Medulla oblongata (tissue), 1 donor: Measurements from ENCODE around the gene APOL4.
"Not testable (repeated sequence)": the region's sequence is repeated elsewhere in the genome, so short reads cannot be mapped to it uniquely, and the experiment has no call there.

Experiments
- DNase-seq: peaks from one replicate; pipeline ENCODE4 v3.0.0-alpha.2; 2015; ENCODE audit errors: extremely low spot score

The APOL4 gene

DNA sequence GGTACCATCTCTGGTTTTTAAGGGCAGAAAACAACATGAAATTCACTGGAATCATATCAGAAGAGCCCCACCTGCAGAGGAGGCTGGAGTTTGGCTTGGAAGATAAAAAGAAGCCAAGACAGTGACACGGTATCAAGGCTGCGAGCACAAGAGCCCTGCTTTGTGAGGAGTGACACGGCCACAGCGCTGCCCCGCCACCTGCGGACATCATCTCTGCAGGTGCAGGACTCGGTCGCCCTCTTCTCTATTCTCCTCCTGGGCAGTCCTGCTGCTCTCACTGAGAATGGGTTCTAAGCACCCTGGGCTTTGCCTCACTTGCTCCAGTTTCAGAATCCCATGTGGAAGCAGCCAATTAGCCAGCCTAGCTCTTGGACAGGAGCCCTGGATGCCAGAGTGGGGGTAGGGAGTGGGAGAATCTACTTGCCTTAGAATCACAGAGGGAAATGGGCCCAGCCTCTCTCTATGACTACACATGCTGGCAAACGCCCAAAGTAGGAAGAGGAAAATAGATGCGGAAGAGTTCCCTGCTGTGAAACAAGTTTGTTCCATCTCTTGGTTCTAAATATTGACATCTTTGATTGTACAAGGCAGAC is 17.1 kb downstream of the APOL4 start:
- DNase-seq, result peak; percentile 77

DNA sequence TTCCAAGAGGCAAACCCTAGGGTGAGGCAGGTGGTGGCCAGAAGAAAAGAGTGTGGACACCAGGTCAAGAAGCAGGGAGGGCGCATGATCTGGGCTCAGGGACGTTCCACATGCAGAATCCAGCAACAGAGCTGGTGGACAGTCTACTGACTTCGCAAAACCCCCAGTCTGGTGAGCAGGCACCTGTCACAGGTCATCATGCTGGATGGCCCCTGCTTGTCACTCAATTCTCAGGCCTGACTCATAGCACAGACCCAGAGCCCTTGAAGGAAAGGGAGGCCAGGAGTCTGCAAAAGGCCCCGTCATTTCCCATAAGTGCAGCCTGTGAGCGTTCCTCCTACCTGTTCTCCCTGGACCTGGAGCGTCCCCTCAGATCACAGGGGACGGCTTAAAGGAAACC is 18.2 kb downstream of the APOL4 start:
- DNase-seq, result no peak

DNA sequence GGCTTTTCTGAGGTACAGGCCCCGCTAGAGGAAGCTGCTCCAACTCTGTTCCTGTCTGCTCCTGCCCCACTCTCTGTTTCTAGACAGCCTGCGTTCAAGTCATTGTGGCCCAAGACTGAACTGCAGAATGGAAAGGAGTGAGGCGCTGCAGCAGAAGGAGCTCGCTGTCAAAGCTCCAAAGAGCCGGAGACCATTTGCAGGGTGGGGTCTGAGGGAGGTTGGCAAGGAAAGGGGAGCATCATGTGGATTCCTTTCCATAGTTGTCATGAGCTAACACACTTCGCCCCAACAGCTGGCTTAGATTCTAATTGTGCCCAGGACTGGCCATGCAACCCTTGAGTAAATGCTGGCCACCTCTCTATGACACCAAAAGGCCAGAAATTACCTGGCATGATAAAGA is 18.8 kb downstream of the APOL4 start:
- no peak for DNase-seq

DNA sequence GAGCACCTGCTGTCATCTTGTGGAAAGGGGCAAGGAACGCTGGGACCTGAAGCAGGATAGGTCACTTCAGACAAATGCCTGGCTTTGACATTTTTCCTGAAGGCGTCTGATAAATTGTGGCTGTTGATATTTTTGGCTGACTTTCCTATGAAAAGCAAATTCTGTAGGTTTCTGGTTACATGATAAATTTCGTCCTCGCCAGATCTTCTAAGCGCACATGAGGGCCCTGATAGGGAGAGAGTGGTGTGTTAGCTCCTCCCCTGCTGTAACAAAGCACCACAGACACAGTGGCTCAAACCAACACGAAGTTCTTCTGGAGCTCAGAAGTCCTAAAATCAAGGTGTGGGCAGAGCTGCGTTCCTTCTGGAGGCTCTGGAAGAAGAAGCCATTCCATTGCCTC is 19.6 kb downstream of the APOL4 start:
- DNase-seq, result no peak

DNA sequence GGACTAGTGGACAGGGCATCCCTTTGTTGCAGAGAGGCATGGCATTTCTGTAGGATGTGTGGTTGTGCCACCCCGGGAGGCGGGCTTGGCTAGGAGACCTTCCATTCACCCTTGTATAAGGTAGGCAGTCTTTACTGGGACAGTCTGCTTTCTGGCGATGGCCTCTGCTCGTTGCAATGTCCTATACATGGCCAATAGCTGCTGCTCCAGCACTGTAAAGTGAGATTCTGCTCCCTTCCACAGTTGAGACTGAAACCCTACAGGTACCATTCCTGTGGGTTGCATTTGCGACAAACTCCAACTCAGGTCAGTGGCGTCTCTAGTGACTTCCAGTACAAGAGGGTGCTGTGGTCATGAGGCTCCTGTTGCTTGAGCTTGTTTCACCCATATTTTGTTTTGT is 20.7 kb downstream of the APOL4 start:
- DNase-seq, result no peak

DNA sequence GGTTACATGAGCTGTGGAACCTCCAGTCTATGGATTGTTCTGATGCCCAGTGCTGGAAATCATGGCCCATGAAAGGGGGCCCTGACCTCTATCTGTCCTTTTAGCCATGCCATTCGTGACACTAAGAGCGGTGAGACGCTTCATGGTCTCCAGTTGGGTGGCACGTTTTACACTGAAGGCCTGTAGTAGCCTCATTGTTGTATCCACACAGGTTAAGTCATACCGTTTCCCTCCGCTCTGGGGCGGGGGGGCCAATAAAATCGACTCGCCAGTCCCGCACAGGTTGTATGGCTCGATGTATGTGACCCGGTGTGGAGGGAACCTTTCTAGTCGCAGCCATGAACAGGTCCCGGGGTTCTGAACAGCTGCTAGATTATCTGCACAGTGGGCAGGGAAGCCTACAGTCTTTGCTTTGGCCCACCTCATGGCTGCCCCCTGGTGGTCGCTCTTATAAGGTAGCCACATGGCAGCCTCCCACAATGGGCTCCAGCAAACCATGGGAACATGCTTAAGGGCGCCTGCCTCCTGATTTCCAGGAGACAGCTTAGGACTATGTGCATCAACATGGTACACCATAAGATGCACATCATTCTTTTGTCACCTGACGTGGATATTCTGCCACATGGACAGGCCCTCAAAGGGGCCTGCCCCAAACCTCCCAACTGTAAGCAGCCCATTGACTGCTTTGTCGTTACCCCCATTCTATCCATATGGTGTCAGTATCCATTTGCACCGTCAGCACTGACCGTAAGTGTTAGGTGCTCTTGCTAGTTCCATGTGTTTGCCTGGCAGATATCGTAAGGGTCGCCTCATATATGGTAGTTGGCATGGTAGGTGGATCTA is 21.4 kb downstream of the APOL4 start:
- peak; percentile 83 for DNase-seq

DNA sequence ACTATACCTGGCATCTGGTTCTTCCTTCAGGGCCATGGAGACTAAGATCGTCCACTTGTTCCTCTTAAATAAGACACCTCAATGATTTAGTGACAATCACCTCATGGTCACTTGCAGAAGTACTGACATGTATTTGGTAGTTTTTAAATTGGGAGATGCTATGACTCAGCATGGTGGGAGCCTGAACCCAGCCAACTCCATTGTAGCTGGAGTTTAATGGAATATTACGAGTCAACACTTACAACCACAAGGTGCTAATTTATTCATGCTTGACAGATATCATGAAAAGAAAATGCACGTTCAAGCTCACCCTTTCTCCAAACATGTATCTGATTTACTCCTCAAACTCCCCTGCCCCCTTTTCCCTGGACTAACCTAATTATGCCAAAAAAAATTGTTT is 24.4 kb downstream of the APOL4 start:
- no peak for DNase-seq

DNA sequence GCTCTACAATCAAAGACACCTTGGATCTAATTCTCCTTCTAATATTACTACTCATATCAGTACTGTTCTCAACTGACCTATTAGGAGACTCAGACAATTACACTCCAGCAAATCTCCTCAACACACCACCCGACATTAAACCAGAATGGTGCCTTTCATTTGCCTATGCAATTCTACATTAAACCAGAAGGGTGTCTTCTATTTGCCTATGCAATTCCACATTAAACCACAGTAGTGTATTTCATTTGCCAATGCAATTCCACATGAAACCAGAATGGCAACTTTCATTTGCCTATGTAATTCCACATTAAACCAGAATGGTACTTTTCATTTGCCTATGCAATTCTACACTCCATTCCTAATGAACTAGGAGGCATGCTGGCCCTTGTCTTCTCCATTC is 25.7 kb downstream of the APOL4 start:
- no peak for DNase-seq

DNA sequence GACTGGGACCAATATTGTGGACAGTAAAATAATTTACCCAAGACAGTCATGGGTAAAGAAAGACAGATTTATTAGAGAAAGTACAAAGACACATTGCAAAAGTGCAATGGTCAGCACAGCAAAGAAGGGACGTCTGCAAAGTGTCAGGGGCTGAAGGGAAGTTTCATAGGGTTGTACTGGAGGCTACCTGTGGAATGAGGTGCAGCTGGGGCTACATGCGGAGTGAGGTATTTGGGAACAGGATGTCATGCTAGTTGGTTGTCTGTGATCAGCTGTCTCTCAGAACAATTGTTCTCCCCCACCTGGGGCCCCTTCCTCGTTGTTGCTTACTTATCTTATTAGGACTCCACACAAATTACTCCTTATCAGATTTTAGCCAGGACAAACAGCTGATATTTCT is 29.7 kb downstream of the APOL4 start:
- no peak for DNase-seq

DNA sequence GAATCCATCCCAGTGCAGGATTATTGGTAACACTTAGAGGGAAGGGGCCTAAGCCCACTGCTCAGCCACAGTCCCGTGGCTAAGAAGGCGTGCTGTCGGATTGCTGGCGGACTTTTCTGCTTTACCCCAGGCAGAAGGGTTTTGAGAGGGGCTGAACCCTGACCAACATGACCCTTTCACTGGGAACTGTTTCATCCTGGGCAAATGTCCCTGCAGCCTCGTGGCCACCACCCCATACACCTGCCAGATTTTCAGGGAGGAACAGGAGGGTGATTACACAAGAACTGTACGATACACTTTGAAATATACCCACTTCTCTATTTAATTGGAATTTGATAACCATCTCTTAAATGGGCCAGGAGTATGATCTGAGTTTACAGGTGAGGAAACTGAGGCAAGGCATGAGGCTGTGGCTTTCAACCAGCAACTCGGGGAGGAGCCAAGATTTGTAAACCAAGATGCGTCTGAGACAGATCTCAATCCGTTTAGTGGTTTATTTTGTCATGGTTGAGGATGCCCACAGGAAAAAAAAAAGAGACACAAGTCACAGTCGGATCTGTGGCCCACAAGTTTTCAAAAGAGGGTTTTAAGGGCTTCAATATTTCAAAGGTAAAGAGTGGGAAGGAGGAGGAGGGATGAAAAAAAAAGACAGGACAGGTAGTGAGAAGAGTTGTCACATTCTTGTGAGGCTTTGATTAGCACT is 34.9 kb downstream of the APOL4 start:
- no peak for DNase-seq

DNA sequence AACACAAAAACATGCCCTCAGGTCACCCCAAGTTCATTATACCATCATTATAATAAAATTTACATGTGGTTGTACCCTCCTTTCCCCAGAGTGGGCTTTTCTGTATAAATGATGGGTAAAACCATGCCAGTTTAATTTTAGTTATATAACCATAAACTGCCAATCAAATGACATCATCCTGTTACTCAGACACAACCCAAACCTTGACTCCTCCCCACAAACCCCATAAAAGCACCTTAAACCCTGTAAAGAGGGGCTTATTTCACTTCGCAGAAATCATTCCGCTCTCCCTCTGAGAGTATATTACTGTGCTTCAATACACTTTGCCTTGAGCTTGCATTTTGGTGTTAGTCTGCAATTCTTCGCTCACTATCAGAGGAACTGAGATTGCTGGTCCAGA is 35.5 kb downstream of the APOL4 start:
- no peak for DNase-seq

DNA sequence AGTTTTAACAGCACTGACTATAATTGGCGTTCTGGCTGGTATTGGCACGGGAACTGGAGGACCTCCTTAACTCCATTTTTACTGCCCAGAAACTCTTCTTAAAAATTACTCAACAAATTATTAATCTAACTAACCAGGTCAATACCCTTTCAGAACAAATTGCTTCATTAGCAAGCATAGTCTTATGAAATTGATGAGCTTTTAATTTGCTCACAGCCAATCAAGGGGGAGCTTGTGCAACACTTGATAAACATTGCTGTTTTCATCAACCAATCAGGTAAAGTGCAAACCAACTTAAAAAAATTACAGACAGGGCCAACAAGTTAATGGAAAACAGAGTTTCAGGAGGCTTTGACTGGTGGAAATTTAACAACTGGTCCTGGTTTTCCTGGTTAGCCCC is 36.5 kb downstream of the APOL4 start:
- DNase-seq, result no peak

DNA sequence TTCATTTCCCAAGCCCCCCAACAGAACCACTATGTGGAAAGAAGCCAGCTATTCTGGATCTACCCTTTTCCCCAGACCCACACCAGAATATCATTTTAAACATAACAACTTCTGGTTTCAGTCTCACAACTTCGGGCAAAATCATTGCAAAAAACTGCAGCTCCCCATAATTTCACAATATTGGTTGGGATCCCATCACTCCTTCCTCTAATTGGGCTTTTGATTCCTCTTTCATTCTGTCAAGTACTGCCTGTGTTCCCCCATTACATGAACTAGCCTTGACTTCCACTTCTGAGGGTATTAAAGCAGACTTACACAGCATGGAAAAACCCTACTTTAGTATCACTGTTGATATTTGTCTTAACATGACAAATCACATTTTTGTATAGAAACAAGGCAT is 37.0 kb downstream of the APOL4 start:
- DNase-seq, result peak; percentile 75

DNA sequence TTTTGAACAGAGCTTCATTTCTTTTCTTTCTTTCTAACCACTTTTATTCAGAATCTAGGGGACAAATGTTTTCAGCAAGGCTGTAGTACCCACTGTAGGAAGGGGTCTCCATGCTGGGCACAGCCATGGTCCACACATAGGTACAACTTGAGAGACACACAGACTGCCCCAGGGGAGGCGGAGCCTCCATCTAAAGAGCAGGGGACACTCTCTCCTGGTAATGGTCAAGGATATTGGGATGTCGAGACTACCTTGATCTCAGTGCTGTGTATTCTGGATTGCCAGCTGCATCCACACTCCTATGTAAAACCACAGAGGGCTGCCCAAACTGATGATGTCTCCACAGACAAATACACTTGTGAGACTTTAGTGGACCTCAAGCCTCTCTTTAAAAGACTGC is 38.1 kb downstream of the APOL4 start:
- no peak for DNase-seq

DNA sequence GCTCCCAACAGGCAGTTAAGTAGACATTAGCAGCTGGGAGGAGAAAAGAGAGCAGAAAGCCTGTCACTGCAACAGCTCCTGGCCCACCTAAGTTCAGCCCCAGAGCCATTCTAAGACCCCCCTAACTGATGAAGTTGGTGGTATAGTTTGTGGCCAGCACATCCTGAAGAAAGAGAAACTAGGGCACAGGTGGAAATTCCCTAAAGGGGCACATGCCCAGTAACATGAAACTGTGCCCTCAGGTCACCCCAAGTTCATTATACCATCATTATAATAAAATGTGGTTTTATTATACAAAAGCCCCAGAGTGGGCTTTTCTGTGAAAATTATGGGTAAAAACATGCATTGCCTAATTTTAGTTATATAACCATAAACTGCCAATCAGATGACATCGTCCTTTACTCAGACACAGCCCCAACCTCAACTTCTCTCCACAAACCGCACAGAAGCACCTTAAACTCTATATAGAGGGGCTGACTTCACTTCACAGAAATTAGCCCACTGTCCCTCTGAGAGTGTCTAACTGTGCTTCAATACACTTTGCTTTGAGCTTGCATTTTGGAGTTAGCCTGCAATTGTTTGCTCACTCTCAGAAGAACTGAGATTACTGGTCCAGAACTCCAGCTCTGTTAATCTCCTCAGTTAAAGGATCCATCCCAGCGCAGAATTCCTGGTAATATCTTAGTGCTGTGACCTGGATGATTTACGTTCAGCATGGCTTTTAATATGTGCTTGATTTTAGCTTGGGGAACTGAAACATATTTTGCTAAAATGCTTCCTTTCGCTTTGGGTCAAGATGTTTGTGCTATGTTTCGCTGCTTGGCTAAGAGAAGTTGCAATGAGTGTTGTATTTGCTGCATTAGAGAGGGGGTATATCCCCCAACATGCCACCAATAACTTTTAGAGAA is 39.2 kb downstream of the APOL4 start:
- no peak for DNase-seq

DNA sequence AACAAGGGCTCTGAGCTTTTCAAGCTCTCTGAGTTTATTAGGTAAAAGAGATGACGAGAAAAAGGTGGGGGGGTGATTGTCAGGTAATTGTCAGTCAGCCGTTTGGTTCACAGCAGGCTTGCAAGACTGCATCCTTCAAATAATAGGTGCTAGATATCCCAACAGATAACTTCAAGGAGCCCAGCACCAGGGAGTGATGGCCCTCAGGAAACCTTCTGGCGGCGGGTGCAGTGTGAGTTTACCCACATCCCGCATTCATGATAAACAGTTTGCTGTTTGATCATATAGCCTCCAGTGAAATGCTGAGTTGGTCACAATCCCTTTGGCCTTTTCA is 39.8 kb downstream of the APOL4 start:
- DNase-seq, result not testable (repeated sequence)

DNA sequence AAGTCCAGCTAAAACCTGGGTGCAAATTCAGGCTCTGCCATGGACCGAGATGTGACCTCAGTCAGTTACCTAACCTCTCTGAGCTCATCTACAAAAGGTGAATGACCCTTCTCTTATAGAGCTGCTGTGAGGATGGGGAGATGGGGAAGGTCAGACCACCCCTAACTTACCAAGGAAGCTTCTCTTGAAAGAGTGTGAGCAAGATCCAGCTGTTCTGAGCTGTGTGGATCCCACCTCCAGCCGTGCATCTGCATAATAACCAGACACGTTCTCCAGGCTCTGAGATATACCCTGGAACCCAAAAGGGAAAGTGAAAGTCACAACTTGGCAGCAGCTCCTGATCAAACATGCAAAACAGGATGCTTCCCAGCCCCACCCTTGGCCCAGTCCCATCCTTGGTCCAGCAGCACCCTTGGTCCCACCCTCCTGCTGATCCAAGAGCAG is 41.1 kb downstream of the APOL4 start, which contains the start of gene APOL3:
Gene APOL3 (minus strand): TSS at position 257 of the 444 bp plus-strand sequence. CDS start 11,700 bp downstream, outside the sequence.
- no peak for DNase-seq

DNA sequence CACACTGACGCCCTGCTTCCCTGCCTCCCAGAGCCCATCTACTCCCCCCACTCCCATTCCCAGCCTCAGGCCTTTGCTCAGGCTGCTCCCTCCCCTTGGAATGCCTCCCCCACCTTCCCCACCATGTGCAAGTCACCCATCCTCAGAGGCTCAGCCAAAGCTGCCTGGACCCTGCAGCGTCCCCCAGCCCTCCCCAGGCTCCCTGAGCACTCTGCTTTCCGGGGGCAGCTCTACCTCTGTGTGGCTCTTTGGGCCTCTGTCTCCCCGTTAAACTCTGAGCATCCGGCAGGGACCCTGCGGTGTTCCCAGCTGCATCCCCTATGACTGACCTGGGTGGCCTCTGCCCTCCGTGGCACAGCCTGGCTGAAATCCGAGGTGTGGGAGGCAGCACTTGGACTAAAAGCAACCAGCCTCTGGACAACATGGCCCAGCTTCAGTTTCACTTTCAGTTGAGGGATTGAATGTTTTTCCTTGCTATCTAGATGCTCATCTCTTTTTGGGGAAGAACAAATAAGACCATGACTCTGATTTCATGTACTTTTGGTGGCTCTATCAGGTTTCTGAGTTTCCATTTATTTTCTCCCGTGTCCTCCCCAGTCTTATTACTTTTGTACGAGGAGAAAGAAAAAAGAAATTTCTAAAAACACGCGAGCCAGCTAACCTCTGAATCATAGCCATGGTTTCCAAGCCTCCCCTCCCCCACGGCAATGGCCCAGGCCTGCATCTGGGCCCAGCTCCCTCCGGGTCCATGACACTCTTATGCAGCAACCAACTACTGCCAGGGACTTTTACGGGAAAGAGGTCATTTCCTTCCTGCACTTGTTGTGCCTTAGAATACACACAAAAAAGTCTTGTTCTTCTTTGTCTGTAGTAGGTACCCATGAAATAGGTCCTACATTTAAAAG is 44.8 kb downstream of the APOL4 start:
- peak; percentile 91 for DNase-seq

DNA sequence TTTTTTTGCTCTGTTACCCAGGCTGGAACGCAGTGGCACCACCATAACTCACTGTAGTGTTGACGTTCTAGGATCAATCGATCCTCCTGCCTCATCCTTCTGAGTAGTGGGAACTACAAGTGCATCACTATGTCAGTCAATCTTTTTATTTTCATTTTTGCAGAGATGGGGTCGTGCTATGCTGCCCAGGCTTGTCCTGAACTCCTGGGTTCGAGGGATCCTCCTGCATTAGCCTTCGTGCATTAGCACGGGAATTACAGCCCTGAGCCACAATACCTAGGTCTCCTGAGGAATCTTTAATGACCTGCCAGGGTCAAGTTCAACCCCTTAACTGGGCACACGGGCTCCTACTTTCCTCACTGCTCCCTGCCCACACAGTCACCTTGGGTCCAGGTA is 45.5 kb downstream of the APOL4 start:
- DNase-seq, result no peak

DNA sequence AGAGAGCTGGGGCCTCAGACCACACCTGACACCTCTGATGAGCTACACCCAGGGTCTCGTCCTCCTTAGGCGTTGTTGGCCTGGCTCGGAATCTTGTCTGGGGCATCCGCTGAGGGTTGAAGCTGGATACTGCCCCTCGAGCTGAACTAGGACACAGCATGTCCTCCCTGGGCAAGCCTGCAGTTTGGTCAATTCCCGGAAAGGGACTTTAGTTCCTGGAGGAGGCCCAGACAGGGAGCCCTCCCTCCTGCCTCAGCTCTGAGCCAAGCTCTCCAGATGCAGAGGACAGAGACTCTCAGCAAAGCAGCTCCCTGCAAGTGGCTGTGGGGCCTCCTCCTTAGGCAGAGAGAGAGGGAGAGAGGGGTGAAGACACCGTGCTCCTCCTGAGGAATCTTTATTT is 45.9 kb downstream of the APOL4 start:
- DNase-seq, result peak; percentile 48

DNA sequence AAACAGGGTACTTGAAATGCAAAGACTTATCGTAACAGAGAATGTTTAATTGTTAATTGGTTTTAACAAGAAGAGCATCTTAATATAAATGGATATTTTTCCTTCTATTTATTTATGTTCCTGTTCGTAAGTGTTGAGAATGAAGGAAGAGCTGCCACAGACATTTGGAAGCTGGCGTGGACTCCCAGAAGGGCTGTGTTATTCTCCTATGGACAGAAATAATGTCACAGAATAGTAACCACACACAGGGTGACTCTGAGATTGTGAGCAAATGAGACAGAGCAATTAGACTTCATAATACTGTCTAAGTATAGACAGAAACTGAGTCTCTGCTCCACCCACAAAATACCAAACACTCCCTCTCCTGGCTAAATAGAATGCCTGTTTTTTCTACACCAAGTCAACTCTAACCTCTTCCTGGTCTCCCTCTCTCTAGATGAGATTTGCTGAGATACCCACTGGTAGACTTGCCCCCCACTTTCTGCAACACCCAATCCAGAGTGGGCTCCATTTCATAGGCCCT is 47.1 kb downstream of the APOL4 start:
- DNase-seq, result no peak
